ENCODE results near the gene TJAP1. TPM values are rescaled to one million over a fixed set of nuclear protein-coding genes. Genes with fewer than 3 reads are reported as not detected.

The TJAP1 gene
- total RNA-seq, 1 donor from 2014 or later, result 31.2 TPM

DNA sequence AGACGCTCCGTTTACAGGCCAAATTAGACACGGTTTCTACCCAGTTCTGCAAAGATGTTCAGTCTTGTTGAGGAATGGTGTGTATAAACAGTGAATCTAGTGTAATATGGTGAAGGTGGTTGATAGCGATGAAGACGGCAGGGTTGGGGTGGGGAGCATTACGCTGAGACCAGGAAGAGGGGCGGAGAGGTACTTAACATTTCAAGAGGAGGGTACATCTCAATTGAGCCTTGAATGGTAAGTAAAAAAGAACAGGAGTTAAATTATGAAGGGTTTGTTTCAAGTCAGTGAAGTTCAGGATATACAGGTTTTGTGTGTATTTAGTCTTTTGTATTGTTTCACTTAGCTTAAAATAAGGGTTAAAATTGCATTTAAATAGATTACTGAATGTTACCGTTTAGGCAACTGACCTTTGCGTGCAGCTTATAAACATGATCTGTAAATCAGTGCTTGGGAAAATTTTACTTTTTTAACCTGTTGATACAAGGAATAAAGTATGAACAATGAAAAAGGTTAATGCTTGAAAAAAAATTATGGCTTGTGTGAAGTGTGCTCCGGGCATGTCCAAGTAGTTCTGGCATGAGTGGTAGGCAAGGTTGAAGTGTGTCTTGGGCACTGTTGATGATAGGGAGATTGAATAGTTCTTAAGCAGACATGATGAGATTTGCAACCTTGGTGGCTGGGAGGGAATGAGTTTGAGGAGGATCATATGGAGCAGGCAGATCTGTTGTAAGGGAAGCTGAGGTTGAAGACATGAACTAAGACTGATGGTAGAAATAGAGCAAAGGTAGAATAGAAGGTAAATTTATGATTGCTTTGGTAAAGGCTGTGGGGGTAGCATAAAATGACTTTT, 40.4 kb downstream of the TJAP1 start:
- H3K4me3 ChIP-seq, result peak overlapping the region; percentile 99
- H3K4me1 ChIP-seq, result peaks cover 37% of the 10 kb centered on the region
- H3K27me3 ChIP-seq, result no peaks in the 10 kb centered on the region
- DNase-seq (no peak), ATAC-seq (no peak)
- peaks cover 65% of the 10 kb centered on the region for H3K36me3 ChIP-seq
- TF ChIP-seq, protein P1, sequence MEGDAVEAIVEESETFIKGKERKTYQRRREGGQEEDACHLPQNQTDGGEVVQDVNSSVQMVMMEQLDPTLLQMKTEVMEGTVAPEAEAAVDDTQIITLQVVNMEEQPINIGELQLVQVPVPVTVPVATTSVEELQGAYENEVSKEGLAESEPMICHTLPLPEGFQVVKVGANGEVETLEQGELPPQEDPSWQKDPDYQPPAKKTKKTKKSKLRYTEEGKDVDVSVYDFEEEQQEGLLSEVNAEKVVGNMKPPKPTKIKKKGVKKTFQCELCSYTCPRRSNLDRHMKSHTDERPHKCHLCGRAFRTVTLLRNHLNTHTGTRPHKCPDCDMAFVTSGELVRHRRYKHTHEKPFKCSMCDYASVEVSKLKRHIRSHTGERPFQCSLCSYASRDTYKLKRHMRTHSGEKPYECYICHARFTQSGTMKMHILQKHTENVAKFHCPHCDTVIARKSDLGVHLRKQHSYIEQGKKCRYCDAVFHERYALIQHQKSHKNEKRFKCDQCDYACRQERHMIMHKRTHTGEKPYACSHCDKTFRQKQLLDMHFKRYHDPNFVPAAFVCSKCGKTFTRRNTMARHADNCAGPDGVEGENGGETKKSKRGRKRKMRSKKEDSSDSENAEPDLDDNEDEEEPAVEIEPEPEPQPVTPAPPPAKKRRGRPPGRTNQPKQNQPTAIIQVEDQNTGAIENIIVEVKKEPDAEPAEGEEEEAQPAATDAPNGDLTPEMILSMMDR (IDR thresholded peaks at IDR 0.05), result no peak
- intact Hi-C loops (cut with DNase I), result no loop called here
- no peaks in the 10 kb centered on the region for H3K9me3 ChIP-seq
- peak overlapping the region; percentile 85 for H3K27ac ChIP-seq

DNA sequence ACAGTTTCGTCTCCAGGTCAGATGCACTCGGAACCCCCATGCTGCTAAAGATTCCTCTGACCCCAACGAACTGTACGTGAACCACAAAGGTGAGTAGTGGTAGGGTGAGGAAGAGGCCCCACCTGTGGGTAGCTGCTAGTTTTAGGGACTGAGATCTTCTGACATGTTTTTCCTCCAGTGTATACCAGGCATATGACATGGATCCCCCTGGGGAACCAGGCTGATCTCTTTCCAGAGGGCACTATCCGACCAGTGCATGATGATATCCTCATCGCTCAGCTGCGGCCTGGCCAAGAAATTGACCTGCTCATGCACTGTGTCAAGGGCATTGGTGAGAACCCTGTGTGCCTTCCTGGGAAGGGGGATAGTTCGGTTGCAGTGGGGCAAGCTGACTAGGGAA, 42.7 kb downstream of the TJAP1 start:
- no peak overlapping the region for H3K4me3 ChIP-seq
- ATAC-seq (no peak), DNase-seq (no peak)
- H3K27me3 ChIP-seq, result no peaks in the 10 kb centered on the region
- no peak overlapping the region for H3K27ac ChIP-seq
- intact Hi-C loops (cut with DNase I), result no loop called here
- H3K9me3 ChIP-seq, result no peaks in the 10 kb centered on the region
- peaks cover 65% of the 10 kb centered on the region for H3K36me3 ChIP-seq
- H3K4me1 ChIP-seq, result peaks cover 26% of the 10 kb centered on the region
- TF ChIP-seq, protein P1 (IDR thresholded peaks at IDR 0.05), result no peak

DNA sequence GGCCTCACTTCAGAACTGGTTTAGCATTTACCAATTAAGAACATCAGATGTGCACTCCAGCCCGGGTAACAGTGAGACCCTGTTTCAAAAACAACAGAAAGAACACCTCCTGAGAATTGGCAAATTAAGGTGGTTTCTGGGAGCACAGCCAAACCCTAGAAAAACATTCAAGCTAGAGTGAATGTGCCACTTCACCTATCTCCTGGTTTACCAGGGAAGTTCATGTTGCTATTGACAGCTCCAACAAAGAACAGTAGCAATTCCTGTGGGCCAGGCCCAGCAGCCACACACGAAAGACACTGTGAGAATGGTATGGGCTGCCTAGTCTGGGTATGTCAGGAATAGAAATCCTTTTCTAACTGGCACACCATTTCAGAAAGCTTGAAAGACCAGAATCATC, 44.5 kb downstream of the TJAP1 start:
- Histone ChIP-seq H3K4me3 (no peak overlapping the region), H3K27me3 (no peaks in the 10 kb centered on the region), H3K27ac (no peak overlapping the region), H3K9me3 (no peaks in the 10 kb centered on the region), H3K36me3 (peaks cover 77% of the 10 kb centered on the region), H3K4me1 (peaks cover 15% of the 10 kb centered on the region)
- ATAC-seq (no peak), DNase-seq (no peak)
- TF ChIP-seq, protein P1 (IDR thresholded peaks at IDR 0.05), result no peak
- intact Hi-C loops (cut with DNase I), result no loop called here

DNA sequence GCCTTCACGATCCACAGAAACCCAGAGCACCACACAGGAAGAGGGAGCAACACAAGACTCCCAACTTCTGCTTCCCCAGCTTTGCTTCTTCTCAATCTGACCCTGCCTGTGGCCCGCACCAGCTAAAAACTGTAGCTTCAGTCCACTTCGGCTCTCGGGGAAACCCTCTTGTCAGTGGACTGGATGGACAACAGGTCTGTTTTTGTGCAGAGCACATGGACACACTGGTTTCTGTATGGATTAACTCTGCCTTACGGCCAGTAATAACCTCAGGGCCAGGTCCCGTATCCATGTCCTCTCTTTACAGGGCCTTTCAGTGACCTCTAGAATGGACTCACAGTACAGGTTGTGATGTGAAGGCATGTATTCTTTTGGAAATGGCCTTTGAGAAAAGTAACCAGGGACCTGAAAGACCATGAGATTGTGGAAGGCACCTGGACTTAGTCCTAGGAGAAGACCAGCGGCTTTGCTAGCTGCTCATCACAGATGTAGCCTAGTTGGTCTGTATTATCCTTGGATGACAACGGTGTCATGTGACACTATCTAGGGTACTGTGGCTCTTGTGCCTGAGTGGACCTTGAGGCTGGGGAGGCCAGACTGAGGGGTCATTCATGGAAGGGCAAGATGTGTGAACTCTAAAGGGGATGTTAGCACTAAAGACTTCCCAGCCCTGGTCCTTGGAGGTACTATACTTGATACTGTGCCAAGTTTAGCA, 45.3 kb downstream of the TJAP1 start:
- TF ChIP-seq, protein P1 (IDR thresholded peaks at IDR 0.05), result no peak
- H3K27ac ChIP-seq, result no peak overlapping the region
- intact Hi-C loops (cut with DNase I), result no loop called here
- H3K4me3 ChIP-seq, result no peak overlapping the region
- DNase-seq (no peak), ATAC-seq (no peak)
- no peaks in the 10 kb centered on the region for H3K9me3 ChIP-seq
- peaks cover 86% of the 10 kb centered on the region for H3K36me3 ChIP-seq
- peaks cover 12% of the 10 kb centered on the region for H3K4me1 ChIP-seq
- no peaks in the 10 kb centered on the region for H3K27me3 ChIP-seq

DNA sequence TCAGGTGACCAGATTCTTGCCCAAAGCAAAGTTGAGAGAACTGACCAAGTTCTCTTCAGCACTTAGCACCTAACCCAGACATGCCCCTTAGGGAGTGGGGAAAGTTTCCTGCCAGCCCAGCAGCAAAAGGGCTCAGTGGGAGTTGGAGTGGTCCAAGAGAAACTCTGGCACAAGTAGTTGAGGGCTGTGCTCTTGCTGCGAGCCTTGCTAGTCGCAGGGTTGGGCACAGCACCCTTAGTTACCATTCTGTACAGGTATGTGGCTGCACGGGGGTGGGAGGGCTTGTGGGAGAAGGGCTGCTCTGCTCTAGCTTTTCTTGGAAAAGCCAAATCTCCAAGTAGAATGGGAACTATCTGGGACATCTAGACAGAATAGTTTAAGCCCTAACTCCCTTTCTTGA, 45.9 kb downstream of the TJAP1 start:
- Histone ChIP-seq H3K27ac (no peak overlapping the region), H3K4me1 (peaks cover 6% of the 10 kb centered on the region), H3K9me3 (no peaks in the 10 kb centered on the region), H3K36me3 (peaks cover 92% of the 10 kb centered on the region), H3K4me3 (no peak overlapping the region), H3K27me3 (no peaks in the 10 kb centered on the region)
- intact Hi-C loops (cut with DNase I), result no loop called here
- no peak for ATAC-seq
- no peak for DNase-seq
- TF ChIP-seq, protein P1 (IDR thresholded peaks at IDR 0.05), result no peak

Data from upper lobe of right lung (tissue), 1 donor.